GM13976 (cell line): ENCODE measurements around the gene NFATC4.

ENCODE experiments used
- DNase-seq: peaks from one replicate; pipeline ENCODE4 v3.0.0; 2012; ENCODE audit warnings: low spot score
- in situ Hi-C: fragments of 300-500 bp; cut with MboI; formaldehyde crosslinking; loops from one replicate; pipeline ENCODE4 v1.12.0; 2022; ENCODE audit warnings: low sequenced_read_pairs, mixed read lengths, inconsistent platforms; ENCODE audit not compliant: unreplicated experiment
- TF ChIP-seq, protein P1 (sequence below): IDR thresholded peaks from 2 replicates; pipeline ENCODE4 v1.5.1; 2012; ENCODE audit warnings: borderline replicate concordance, mild to moderate bottlenecking; ENCODE audit not compliant: insufficient read depth; ENCODE audit errors: extremely low read depth, missing control alignments, control extremely low read depth

The NFATC4 gene

DNA sequence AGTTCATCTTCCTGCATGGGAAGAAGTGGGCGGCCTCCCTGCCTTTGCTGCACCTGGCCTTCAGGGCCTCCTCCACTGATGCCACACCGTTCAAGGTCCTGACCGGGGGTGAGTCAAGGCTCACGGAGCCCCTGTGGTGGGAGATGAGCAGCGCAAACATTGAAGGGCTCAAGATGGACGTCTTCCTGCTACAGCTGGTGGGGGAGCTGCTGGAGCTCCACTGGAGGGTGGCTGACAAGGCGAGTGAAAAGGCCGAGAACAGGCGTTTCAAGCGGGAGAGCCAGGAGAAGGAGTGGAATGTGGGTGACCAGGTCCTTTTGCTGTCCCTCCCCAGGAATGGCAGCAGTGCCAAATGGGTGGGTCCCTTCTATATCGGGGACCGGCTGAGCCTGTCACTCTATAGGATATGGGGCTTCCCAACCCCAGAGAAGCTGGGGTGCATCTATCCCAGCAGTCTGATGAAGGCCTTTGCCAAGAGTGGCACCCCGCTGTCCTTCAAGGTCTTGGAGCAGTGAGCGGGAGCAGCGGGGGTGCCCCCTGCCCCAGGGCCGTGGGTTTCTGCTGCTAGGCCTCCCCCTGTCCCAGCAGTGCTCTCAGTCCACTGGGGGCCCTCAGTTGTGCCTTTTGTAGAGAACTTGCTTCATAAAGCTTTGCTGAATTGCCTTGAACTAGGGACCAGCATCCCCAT is 49.1 kb downstream of the NFATC4 start:
- TF ChIP-seq, protein P1, sequence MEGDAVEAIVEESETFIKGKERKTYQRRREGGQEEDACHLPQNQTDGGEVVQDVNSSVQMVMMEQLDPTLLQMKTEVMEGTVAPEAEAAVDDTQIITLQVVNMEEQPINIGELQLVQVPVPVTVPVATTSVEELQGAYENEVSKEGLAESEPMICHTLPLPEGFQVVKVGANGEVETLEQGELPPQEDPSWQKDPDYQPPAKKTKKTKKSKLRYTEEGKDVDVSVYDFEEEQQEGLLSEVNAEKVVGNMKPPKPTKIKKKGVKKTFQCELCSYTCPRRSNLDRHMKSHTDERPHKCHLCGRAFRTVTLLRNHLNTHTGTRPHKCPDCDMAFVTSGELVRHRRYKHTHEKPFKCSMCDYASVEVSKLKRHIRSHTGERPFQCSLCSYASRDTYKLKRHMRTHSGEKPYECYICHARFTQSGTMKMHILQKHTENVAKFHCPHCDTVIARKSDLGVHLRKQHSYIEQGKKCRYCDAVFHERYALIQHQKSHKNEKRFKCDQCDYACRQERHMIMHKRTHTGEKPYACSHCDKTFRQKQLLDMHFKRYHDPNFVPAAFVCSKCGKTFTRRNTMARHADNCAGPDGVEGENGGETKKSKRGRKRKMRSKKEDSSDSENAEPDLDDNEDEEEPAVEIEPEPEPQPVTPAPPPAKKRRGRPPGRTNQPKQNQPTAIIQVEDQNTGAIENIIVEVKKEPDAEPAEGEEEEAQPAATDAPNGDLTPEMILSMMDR, result no peak
- in situ Hi-C loops, result no loop called here
- no peak for DNase-seq

DNA sequence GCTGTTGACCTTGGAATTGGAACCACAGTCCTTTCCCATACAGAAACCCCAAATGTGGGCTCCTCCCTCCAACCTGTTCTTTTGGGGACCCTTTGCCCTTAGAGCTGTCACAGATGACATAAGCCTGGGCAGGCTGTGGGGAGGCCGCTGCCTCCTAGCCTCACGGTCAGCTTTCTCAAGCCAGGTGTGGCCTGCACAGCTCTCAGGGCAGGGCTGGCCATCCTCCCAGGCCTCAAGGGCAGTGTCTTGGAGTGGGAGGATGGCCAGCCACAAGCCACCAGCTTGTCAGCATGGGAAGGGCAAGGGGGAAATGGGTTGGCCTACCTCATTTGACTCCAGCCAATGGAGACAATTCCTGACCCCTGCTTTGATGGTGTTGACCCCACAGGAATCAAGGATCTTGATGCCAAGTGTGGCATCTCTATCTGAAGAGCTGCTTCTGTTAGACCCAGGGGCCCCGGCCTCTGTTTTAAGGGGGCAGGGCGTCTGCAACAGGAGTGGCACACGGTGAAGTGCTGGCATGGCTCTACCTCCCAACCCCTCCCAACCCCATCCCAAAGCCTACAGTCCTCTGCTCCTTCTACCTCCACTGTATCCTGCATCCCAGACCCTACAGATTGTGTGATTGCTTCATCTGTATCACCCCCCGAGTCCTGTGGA is 50.0 kb downstream of the NFATC4 start:
- in situ Hi-C loops, result no loop called here

DNA sequence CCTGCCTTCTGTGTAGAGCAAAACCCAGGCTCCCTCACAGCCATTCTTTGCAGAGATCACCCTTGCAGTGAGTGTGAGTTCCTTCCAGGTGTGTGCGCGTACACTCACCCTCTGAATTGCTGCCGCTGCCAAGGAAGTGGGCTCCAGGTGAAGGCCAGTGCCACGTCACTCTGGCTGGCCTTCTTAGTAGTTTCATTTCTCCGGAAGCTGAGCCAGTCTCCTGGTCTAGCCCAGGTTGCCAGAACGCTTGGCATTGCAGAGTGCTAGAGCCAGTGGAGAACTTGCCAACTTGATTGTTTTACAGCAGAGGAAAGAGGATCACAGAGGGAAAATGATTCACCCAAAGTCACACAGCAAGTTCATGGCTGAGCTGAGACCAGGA is 50.5 kb downstream of the NFATC4 start:
- no peak for DNase-seq
- in situ Hi-C loops, result no loop called here

More for the DNA sequence above, 50.0 kb downstream of the NFATC4 start:
- no peak for DNase-seq
- TF ChIP-seq, protein P1, result no peak

DNA sequence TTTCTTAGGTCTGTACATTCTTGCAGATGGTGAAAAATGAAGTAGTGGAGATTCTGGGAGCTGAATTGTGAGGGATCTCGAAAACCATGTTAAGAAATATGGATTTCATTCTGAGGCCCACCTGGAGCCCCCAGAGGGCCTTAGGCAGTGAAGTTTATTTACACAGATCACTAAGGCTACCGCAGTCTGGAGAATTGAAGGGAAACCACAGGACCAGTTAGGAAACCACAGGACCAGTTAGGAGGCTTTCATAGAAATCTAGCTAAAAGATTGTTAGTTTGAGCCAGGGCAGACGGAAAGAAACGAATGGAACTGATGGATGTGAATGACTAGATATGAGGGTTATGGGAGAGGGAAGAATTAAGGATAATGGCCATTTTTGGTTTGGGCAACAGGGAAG is 54.3 kb downstream of the NFATC4 start:
- DNase-seq, result no peak
- in situ Hi-C loops, result no loop called here
- TF ChIP-seq, protein P1, result no peak

More for the DNA sequence above, 50.5 kb downstream of the NFATC4 start:
- TF ChIP-seq, protein P1, result no peak

DNA sequence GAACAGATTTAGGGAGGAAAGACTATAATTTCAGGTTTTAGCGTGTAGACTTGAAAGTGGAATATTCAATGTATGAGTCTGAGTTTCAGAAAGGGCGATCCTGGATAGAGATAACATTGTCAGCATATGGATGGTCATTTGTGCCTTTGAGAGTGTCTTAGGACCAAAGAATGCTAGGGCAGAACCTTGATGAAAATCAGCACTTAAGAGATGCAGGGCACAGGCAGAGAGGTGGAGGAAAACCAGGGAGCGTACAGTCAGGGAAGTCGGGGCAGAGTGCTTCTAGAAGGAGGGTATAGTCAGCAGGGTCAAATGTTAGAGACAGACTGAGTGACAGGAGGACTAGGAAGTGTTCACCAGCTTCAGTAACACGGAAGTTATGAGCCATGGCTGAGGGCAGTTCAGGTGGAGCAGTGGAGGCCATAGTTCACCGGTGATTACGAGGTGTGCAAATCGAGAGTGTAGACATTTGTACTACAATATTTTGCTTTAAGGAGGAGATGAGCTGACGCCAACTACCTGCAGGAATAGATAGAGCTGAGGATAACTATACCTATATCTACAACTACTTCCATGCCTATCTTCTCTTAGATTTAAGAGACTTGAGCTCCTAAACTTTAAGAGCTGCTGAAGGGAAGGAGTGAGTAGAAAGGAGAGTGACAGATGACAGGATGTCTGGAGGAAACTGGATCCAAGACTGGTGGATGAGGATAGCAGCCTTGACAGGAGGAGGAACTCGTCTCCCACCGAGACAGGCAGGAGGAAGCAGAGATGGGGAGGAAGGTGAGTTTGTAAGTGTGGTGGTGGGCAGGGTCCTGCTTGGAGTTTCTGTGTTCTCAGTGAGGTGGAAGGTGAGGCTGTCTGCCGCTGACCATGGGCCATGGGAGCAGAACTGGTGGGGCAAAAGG is 55.0 kb downstream of the NFATC4 start:
- TF ChIP-seq, protein P1, result no peak
- DNase-seq, result no peak
- in situ Hi-C loops, result no loop called here

DNA sequence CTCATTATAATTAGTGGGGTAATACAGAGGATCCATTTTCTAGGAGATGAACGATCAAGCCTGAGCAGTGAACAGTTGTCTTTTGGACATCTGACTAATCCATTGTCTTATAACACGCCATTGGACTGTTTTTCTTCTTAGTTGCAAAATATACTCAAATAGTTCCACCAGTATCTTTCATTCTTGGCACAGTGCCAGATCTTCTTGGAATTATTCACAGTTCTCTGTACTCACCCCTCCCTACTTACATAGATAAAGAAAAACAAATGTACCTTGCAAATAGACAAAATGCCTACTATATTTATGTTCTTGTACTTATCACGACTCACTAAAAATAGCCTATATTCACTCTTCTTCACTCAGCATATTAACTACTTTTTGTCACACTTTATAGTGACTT is 57.7 kb downstream of the NFATC4 start:
- no peak for DNase-seq
- in situ Hi-C loops, result no loop called here
- TF ChIP-seq, protein P1, result no peak
